HL-60 (cell line): ENCODE data around the gene CDH23.

Source experiments
- CTCF ChIP-seq: IDR thresholded peaks from one replicate; pipeline ENCODE4 v1.5.1; 2011; ENCODE audit warnings: low read length, control low read depth, inconsistent platforms; ENCODE audit not compliant: insufficient read depth
- REST ChIP-seq: IDR thresholded peaks from 2 replicates; pipeline ENCODE4 v1.6.1; 2012; ENCODE audit warnings: low read depth; ENCODE audit not compliant: insufficient replicate concordance

DNA sequence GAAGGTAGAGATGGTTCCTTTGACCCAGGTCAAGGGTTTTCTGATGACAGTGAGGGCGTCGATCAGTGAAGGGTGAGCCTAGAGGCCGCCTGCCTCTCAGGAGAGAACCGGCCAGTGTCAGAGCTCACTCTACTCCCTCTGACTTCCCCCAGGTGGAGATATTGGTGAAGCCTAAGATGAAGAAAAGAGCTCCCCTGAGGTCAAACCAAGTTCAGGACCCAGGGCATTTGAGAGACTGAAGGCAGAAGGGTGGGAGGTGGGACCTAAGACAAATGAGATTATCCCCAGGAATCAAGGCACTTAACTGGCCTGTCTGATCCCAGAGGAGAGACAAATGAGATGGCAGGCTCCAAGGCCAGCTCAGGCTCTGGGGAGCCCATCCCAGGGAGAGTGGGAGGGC is 104.7 kb downstream of the CDH23 start:
- TF ChIP-seq CTCF (no peak), REST (no peak)
